Measurements from ENCODE around the gene SHC3.

Gene SHC3

GRCh38 chr9:89161221-89161620 is 17.4 kb downstream of the SHC3 start:
- DNase-seq (ENCODE audit: low read depth, low spot score) = no peak
- H3K27ac ChIP-seq = no peak overlapping the region

GRCh38 chr9:89160806-89161205 is 17.8 kb downstream of the SHC3 start:
- DNase-seq (ENCODE audit: low read depth, low spot score) = no peak
- H3K27ac ChIP-seq = no peak overlapping the region

GRCh38 chr9:89154651-89155336 is 23.8 kb downstream of the SHC3 start:
- peak; percentile 73 for DNase-seq (ENCODE audit: low read depth, low spot score)
- peak overlapping the region; percentile 92 for H3K27ac ChIP-seq

- DNase-seq (ENCODE audit: low read depth, low spot score) = no peak
- H3K27ac ChIP-seq = peak overlapping the region; percentile 92
Measured at GRCh38 chr9:89154218-89154617, 24.4 kb downstream of the SHC3 start.

- peak; percentile 83 for DNase-seq (ENCODE audit: low read depth, low spot score)
- peak overlapping the region; percentile 92 for H3K27ac ChIP-seq
Measured at GRCh38 chr9:89153232-89154017, 25.2 kb downstream of the SHC3 start.

GRCh38 chr9:89149726-89150125 is 28.9 kb downstream of the SHC3 start:
- H3K27ac ChIP-seq = no peak overlapping the region

GRCh38 chr9:89145097-89145496 is 33.5 kb downstream of the SHC3 start:
- DNase-seq (ENCODE audit: low read depth, low spot score) = no peak
- H3K27ac ChIP-seq = no peak overlapping the region

More at GRCh38 chr9:89149726-89150125, 28.9 kb downstream of the SHC3 start:
- DNase-seq (ENCODE audit: low read depth, low spot score) = peak; percentile 45

GRCh38 chr9:89144238-89144637 is 34.4 kb downstream of the SHC3 start:
- DNase-seq (ENCODE audit: low read depth, low spot score) = no peak
- H3K27ac ChIP-seq = no peak overlapping the region

GRCh38 chr9:89143266-89143665 is 35.4 kb downstream of the SHC3 start:
- DNase-seq (ENCODE audit: low read depth, low spot score) = no peak
- H3K27ac ChIP-seq = no peak overlapping the region

GRCh38 chr9:89139455-89139854 is 39.2 kb downstream of the SHC3 start:
- DNase-seq (ENCODE audit: low read depth, low spot score) = no peak
- H3K27ac ChIP-seq = peak overlapping the region; percentile 70

- peak overlapping the region; percentile 70 for H3K27ac ChIP-seq
- DNase-seq (ENCODE audit: low read depth, low spot score) = peak; percentile 59
Measured at GRCh38 chr9:89138463-89139390, 39.9 kb downstream of the SHC3 start.

- DNase-seq (ENCODE audit: low read depth, low spot score) = peak; percentile 82
- peak overlapping the region; percentile 70 for H3K27ac ChIP-seq
Measured at GRCh38 chr9:89137542-89138462, 40.8 kb downstream of the SHC3 start.

GRCh38 chr9:89135591-89136166 is 42.9 kb downstream of the SHC3 start:
- DNase-seq (ENCODE audit: low read depth, low spot score) = no peak
- H3K27ac ChIP-seq = no peak overlapping the region

- DNase-seq (ENCODE audit: low read depth, low spot score) = no peak
Measured at GRCh38 chr9:89134709-89135108, 43.9 kb downstream of the SHC3 start.

GRCh38 chr9:89122949-89123348 is 55.7 kb downstream of the SHC3 start:
- no peak overlapping the region for H3K27ac ChIP-seq
- DNase-seq (ENCODE audit: low read depth, low spot score) = peak; percentile 24

More at GRCh38 chr9:89134709-89135108, 43.9 kb downstream of the SHC3 start:
- H3K27ac ChIP-seq = no peak overlapping the region

GRCh38 chr9:89120704-89121103 is 57.9 kb downstream of the SHC3 start:
- no peak overlapping the region for H3K27ac ChIP-seq
- DNase-seq (ENCODE audit: low read depth, low spot score) = no peak

GRCh38 chr9:89116805-89117192 is 61.8 kb downstream of the SHC3 start:
- no peak overlapping the region for H3K27ac ChIP-seq
- no peak for DNase-seq (ENCODE audit: low read depth, low spot score)

- DNase-seq (ENCODE audit: low read depth, low spot score) = no peak
- H3K27ac ChIP-seq = no peak overlapping the region
Measured at GRCh38 chr9:89116064-89116804, 62.4 kb downstream of the SHC3 start.
